Measurements from ENCODE around the gene POLR3A.

GRCh38 chr10:77967611-77968022 lies 61.7 kb downstream of the POLR3A start:
- TF ChIP-seq, protein P1, sequence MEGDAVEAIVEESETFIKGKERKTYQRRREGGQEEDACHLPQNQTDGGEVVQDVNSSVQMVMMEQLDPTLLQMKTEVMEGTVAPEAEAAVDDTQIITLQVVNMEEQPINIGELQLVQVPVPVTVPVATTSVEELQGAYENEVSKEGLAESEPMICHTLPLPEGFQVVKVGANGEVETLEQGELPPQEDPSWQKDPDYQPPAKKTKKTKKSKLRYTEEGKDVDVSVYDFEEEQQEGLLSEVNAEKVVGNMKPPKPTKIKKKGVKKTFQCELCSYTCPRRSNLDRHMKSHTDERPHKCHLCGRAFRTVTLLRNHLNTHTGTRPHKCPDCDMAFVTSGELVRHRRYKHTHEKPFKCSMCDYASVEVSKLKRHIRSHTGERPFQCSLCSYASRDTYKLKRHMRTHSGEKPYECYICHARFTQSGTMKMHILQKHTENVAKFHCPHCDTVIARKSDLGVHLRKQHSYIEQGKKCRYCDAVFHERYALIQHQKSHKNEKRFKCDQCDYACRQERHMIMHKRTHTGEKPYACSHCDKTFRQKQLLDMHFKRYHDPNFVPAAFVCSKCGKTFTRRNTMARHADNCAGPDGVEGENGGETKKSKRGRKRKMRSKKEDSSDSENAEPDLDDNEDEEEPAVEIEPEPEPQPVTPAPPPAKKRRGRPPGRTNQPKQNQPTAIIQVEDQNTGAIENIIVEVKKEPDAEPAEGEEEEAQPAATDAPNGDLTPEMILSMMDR (IDR thresholded peaks at IDR 0.05): no peak
- no peak for TF ChIP-seq POLR2A (IDR thresholded peaks at IDR 0.05)
